CD8-positive, alpha-beta memory T cell (primary cell): ENCODE measurements around the gene KLHL7. TPM values are rescaled to one million over a fixed set of nuclear protein-coding genes. Genes with fewer than 3 reads are reported as not detected.

ENCODE experiments used
- CTCF ChIA-PET: fragments of 350-600 bp; sonication (Branson Sonifier 250); formaldehyde crosslinking; loops from one replicate; lab custom pipeline; 2021; ENCODE audit warnings: antibody characterized with exemption; lab: Charles Lee
- POLR2A ChIA-PET: fragments of 350-600 bp; sonication (Branson Sonifier 250); formaldehyde crosslinking; loops from one replicate; lab custom pipeline; 2021; ENCODE audit warnings: antibody characterized with exemption; lab: Charles Lee
- DNase-seq, 5 donors: peaks; one replicate each; pipeline versions ENCODE4 v3.0.0 to v3.0.0-alpha.2; 2020 to 2022; ENCODE audit warnings: mixed read lengths in 1 of 5
- H3K27ac ChIP-seq: one replicate; pipeline ENCODE4 v1.7.0; 2013; ENCODE audit warnings: low read depth, mild to moderate bottlenecking, low read length, moderate library complexity
- H3K27me3 ChIP-seq: 2 replicates; pipeline ENCODE4 v1.7.0; 2013; ENCODE audit warnings: low read length, mild to moderate bottlenecking; ENCODE audit not compliant: insufficient read depth, poor library complexity, severe bottlenecking
- H3K36me3 ChIP-seq: 2 replicates; pipeline ENCODE4 v1.7.0; 2013; ENCODE audit warnings: mild to moderate bottlenecking, low read length, moderate library complexity; ENCODE audit not compliant: insufficient read depth
- H3K4me1 ChIP-seq: 2 replicates; pipeline ENCODE4 v1.7.0; 2013; ENCODE audit warnings: mild to moderate bottlenecking, low read length, moderate library complexity; ENCODE audit not compliant: insufficient read depth
- H3K4me3 ChIP-seq: 2 replicates; pipeline ENCODE4 v1.7.0; 2013; ENCODE audit warnings: mild to moderate bottlenecking, low read length
- H3K9me3 ChIP-seq: 2 replicates; pipeline ENCODE4 v1.7.0; 2013; ENCODE audit warnings: mild to moderate bottlenecking, low read length
- H3K27ac Mint-ChIP-seq, 8 donors: one replicate each; pipeline ENCODE4 v1.8.0; 2020 to 2021; ENCODE audit warnings: mixed read lengths in 8 of 8, mild to moderate bottlenecking in 6 of 8, inconsistent platforms in 3 of 8, moderate library complexity in 3 of 8
- H3K27me3 Mint-ChIP-seq, 2 donors: one replicate each; pipeline ENCODE4 v1.8.0; 2020 to 2021; ENCODE audit warnings: mixed read lengths in 2 of 2, mild to moderate bottlenecking in 1 of 2, moderate library complexity in 1 of 2
- H3K36me3 Mint-ChIP-seq, 3 donors: one replicate each; pipeline ENCODE4 v1.8.0; 2020 to 2021; ENCODE audit warnings: mixed read lengths in 3 of 3, inconsistent platforms in 1 of 3, mild to moderate bottlenecking in 1 of 3
- H3K4me1 Mint-ChIP-seq, 3 donors: one replicate each; pipeline ENCODE4 v1.8.0; 2020 to 2021; ENCODE audit warnings: mixed read lengths in 3 of 3, inconsistent platforms in 1 of 3, mild to moderate bottlenecking in 1 of 3
- H3K4me3 Mint-ChIP-seq, 7 donors: one replicate each; pipeline ENCODE4 v1.8.0; 2020 to 2021; ENCODE audit warnings: mixed read lengths in 7 of 7, mild to moderate bottlenecking in 6 of 7, moderate library complexity in 4 of 7, inconsistent platforms in 2 of 7
- H3K9me3 Mint-ChIP-seq, 5 donors: one replicate each; pipeline ENCODE4 v1.8.0; 2020 to 2022; ENCODE audit warnings: mixed read lengths in 5 of 5, mild to moderate bottlenecking in 3 of 5, moderate library complexity in 2 of 5, inconsistent platforms in 1 of 5
- polyA plus RNA-seq: library from polyadenylated mRNA; unstranded; fragments of 300-500 nt; fragmentation: Illumina TruSeq; gene quantifications from one replicate; pipeline ENCODE4 v1.2.3, GENCODE V29; 2021
- total RNA-seq, 2 experiments: library from RNA; stranded (reverse); gene quantifications; one replicate each; pipeline ENCODE4 v1.2.3, GENCODE V29; 2021

KLHL7 gene
- total and polyA plus RNA-seq, 3 experiments from 2014 or later = 20.4 to 29.9 (median 20.9) TPM

- peaks cover 13 to 18% of the 10 kb centered on the region in 2 donors for H3K27me3 Mint-ChIP-seq
- no peak overlapping the region for H3K4me3 Mint-ChIP-seq
- no peak for DNase-seq
- H3K36me3 ChIP-seq = no peaks in the 10 kb centered on the region
- H3K27me3 ChIP-seq = no peaks in the 10 kb centered on the region
- POLR2A ChIA-PET = no interaction called here
- CTCF ChIA-PET = no interaction called here
- peaks cover 0 to 4% (median 0%) of the 10 kb centered on the region in 3 donors for H3K4me1 Mint-ChIP-seq
- H3K4me1 ChIP-seq = no peaks in the 10 kb centered on the region
- H3K9me3 ChIP-seq = no peaks in the 10 kb centered on the region
- no peak overlapping the region for H3K4me3 ChIP-seq
- no peak overlapping the region for H3K27ac ChIP-seq
- H3K27ac Mint-ChIP-seq = no peak overlapping the region
- no peaks in the 10 kb centered on the region for H3K9me3 Mint-ChIP-seq
- no peaks in the 10 kb centered on the region for H3K36me3 Mint-ChIP-seq
Observed at GRCh38 chr7:23212395-23212794, 106.8 kb downstream of the KLHL7 start.

- DNase-seq = no peak
- H3K36me3 Mint-ChIP-seq = no peaks in the 10 kb centered on the region
- H3K27me3 ChIP-seq = no peaks in the 10 kb centered on the region
- H3K9me3 ChIP-seq = no peaks in the 10 kb centered on the region
- H3K27me3 Mint-ChIP-seq = peaks cover 13 to 18% of the 10 kb centered on the region in 2 donors
- POLR2A ChIA-PET = no interaction called here
- H3K9me3 Mint-ChIP-seq = no peaks in the 10 kb centered on the region
- no peak overlapping the region for H3K4me3 ChIP-seq
- no peaks in the 10 kb centered on the region for H3K4me1 Mint-ChIP-seq
- no peak overlapping the region for H3K4me3 Mint-ChIP-seq
- CTCF ChIA-PET = no interaction called here
- no peak overlapping the region for H3K27ac Mint-ChIP-seq
- no peak overlapping the region for H3K27ac ChIP-seq
- H3K4me1 ChIP-seq = no peaks in the 10 kb centered on the region
- no peaks in the 10 kb centered on the region for H3K36me3 ChIP-seq
Observed at GRCh38 chr7:23212841-23213240, 107.3 kb downstream of the KLHL7 start.

- Mint-ChIP-seq H3K9me3 (no peaks in the 10 kb centered on the region), H3K27ac (no peak overlapping the region), H3K4me3 (no peak overlapping the region), H3K36me3 (no peaks in the 10 kb centered on the region), H3K4me1 (no peaks in the 10 kb centered on the region), H3K27me3 (peaks cover 16 to 18% of the 10 kb centered on the region in 2 donors)
- Histone ChIP-seq H3K4me1 (no peaks in the 10 kb centered on the region), H3K36me3 (no peaks in the 10 kb centered on the region), H3K27me3 (no peaks in the 10 kb centered on the region), H3K9me3 (no peaks in the 10 kb centered on the region), H3K27ac (no peak overlapping the region), H3K4me3 (no peak overlapping the region)
- DNase-seq = no peak
- ChIA-PET CTCF (no interaction called here), POLR2A (no interaction called here)
Observed at GRCh38 chr7:23213755-23214154, 108.2 kb downstream of the KLHL7 start.

GRCh38 chr7:23214423-23214822, 108.8 kb downstream of the KLHL7 start:
- no peaks in the 10 kb centered on the region for H3K36me3 ChIP-seq
- H3K27ac ChIP-seq = no peak overlapping the region
- no peaks in the 10 kb centered on the region for H3K27me3 ChIP-seq
- no peak overlapping the region for H3K4me3 ChIP-seq
- H3K9me3 ChIP-seq = no peaks in the 10 kb centered on the region
- ChIA-PET POLR2A (no interaction called here), CTCF (interaction anchor here (1.0 kb wide), 1 partner anchor 64 kb away, joined by 3 read pairs; no protein-coding TSS in a partner anchor)
- H3K4me1 Mint-ChIP-seq = no peaks in the 10 kb centered on the region
- no peak overlapping the region for H3K4me3 Mint-ChIP-seq
- no peaks in the 10 kb centered on the region for H3K36me3 Mint-ChIP-seq
- H3K27me3 Mint-ChIP-seq = peaks cover 16 to 18% of the 10 kb centered on the region in 2 donors
- H3K27ac Mint-ChIP-seq = peak overlapping the region in 1 of 8 donors; percentile 66
- H3K4me1 ChIP-seq = no peaks in the 10 kb centered on the region
- H3K9me3 Mint-ChIP-seq = no peaks in the 10 kb centered on the region
- DNase-seq = no peak

GRCh38 chr7:23214938-23215337, 109.4 kb downstream of the KLHL7 start:
- H3K4me1 ChIP-seq = no peaks in the 10 kb centered on the region
- CTCF ChIA-PET = interaction anchor here (1.0 kb wide), 1 partner anchor 64 kb away, joined by 3 read pairs; no protein-coding TSS in a partner anchor
- H3K27me3 ChIP-seq = no peaks in the 10 kb centered on the region
- no peaks in the 10 kb centered on the region for H3K36me3 ChIP-seq
- Mint-ChIP-seq H3K4me3 (no peak overlapping the region), H3K27me3 (peaks cover 16% of the 10 kb centered on the region in 2 donors), H3K27ac (no peak overlapping the region), H3K4me1 (no peaks in the 10 kb centered on the region), H3K9me3 (no peaks in the 10 kb centered on the region), H3K36me3 (no peaks in the 10 kb centered on the region)
- POLR2A ChIA-PET = no interaction called here
- no peak overlapping the region for H3K4me3 ChIP-seq
- no peak for DNase-seq
- no peaks in the 10 kb centered on the region for H3K9me3 ChIP-seq
- H3K27ac ChIP-seq = no peak overlapping the region

GRCh38 chr7:23216021-23216420, 110.4 kb downstream of the KLHL7 start:
- Histone ChIP-seq H3K4me3 (no peak overlapping the region), H3K27me3 (no peaks in the 10 kb centered on the region), H3K9me3 (no peaks in the 10 kb centered on the region), H3K4me1 (no peaks in the 10 kb centered on the region), H3K36me3 (no peaks in the 10 kb centered on the region), H3K27ac (no peak overlapping the region)
- POLR2A ChIA-PET = no interaction called here
- no peak overlapping the region for H3K4me3 Mint-ChIP-seq
- no peaks in the 10 kb centered on the region for H3K4me1 Mint-ChIP-seq
- no peak for DNase-seq
- H3K27me3 Mint-ChIP-seq = peaks cover 12 to 16% of the 10 kb centered on the region in 2 donors
- no peak overlapping the region for H3K27ac Mint-ChIP-seq
- CTCF ChIA-PET = no interaction called here
- H3K36me3 Mint-ChIP-seq = no peaks in the 10 kb centered on the region
- H3K9me3 Mint-ChIP-seq = no peaks in the 10 kb centered on the region

GRCh38 chr7:23218196-23218595, 112.6 kb downstream of the KLHL7 start:
- Histone ChIP-seq H3K27me3 (no peaks in the 10 kb centered on the region), H3K4me1 (no peaks in the 10 kb centered on the region), H3K36me3 (no peaks in the 10 kb centered on the region), H3K27ac (no peak overlapping the region), H3K9me3 (no peaks in the 10 kb centered on the region), H3K4me3 (no peak overlapping the region)
- Mint-ChIP-seq H3K4me3 (no peak overlapping the region), H3K36me3 (no peaks in the 10 kb centered on the region), H3K4me1 (no peaks in the 10 kb centered on the region), H3K27ac (no peak overlapping the region), H3K9me3 (no peaks in the 10 kb centered on the region), H3K27me3 (peaks cover 8 to 18% of the 10 kb centered on the region in 2 donors)
- CTCF ChIA-PET = interaction anchor here (1.4 kb wide), 1 partner anchor 55 kb away, joined by 3 read pairs; no protein-coding TSS in a partner anchor
- DNase-seq = no peak
- POLR2A ChIA-PET = no interaction called here

- H3K27ac Mint-ChIP-seq = no peak overlapping the region
- ChIA-PET CTCF (no interaction called here), POLR2A (no interaction called here)
- Histone ChIP-seq H3K4me1 (no peaks in the 10 kb centered on the region), H3K9me3 (no peaks in the 10 kb centered on the region), H3K36me3 (no peaks in the 10 kb centered on the region), H3K27me3 (no peaks in the 10 kb centered on the region), H3K27ac (no peak overlapping the region), H3K4me3 (no peak overlapping the region)
- DNase-seq = no peak
- H3K4me3 Mint-ChIP-seq = no peak overlapping the region
- H3K27me3 Mint-ChIP-seq = peaks cover 7 to 29% of the 10 kb centered on the region in 2 donors
- no peaks in the 10 kb centered on the region for H3K9me3 Mint-ChIP-seq
- no peaks in the 10 kb centered on the region for H3K36me3 Mint-ChIP-seq
- H3K4me1 Mint-ChIP-seq = no peaks in the 10 kb centered on the region
Observed at GRCh38 chr7:23220690-23221305, 115.2 kb downstream of the KLHL7 start.
